Osteoblast (primary cell): ENCODE results near the gene EVPL. TPM values are rescaled to one million over a fixed set of nuclear protein-coding genes. Genes with fewer than 3 reads are reported as not detected.

Source experiments
- DNase-seq: peaks from one replicate; pipeline ENCODE4 v3.0.0; 2011; ENCODE audit warnings: low spot score, mixed read lengths; ENCODE audit not compliant: insufficient read length; ENCODE audit errors: missing footprints
- H2AFZ ChIP-seq: 2 replicates; pipeline ENCODE4 v1.6.0; 2011; ENCODE audit warnings: mild to moderate bottlenecking, low read length
- H3K27ac ChIP-seq: 2 replicates; pipeline ENCODE4 v1.5.1; 2011; ENCODE audit warnings: mild to moderate bottlenecking, low read depth, low read length, moderate library complexity
- H3K27me3 ChIP-seq: 2 replicates; pipeline ENCODE4 v1.6.0; 2012; ENCODE audit warnings: mild to moderate bottlenecking, control low read depth, inconsistent platforms, low read length, moderate library complexity; ENCODE audit not compliant: insufficient read depth
- H3K36me3 ChIP-seq: 2 replicates; pipeline ENCODE4 v1.5.1; 2011; ENCODE audit warnings: mild to moderate bottlenecking, low read length, control low read depth, moderate library complexity; ENCODE audit not compliant: insufficient read depth
- H3K4me1 ChIP-seq: 2 replicates; pipeline ENCODE4 v1.5.1; 2011; ENCODE audit warnings: mild to moderate bottlenecking, low read length, control low read depth, moderate library complexity; ENCODE audit not compliant: insufficient read depth
- H3K4me2 ChIP-seq: 2 replicates; pipeline ENCODE4 v1.6.0; 2011; ENCODE audit warnings: mild to moderate bottlenecking, low read length; ENCODE audit not compliant: insufficient read depth
- H3K4me3 ChIP-seq: fragments of 200-600 bp; sonication (generic); 3 replicates; pipeline ENCODE4 v1.5.1; 2012; ENCODE audit warnings: mild to moderate bottlenecking, low read length, inconsistent platforms; ENCODE audit not compliant: insufficient read depth
- H3K79me2 ChIP-seq: 2 replicates; pipeline ENCODE4 v1.6.0; 2012; ENCODE audit warnings: mild to moderate bottlenecking, low read length, control low read depth, inconsistent platforms; ENCODE audit not compliant: insufficient read depth
- H3K9me3 ChIP-seq: 2 replicates; pipeline ENCODE4 v1.5.1; 2011; ENCODE audit warnings: low read depth, low read length, control low read depth
- H4K20me1 ChIP-seq: 2 replicates; pipeline ENCODE4 v1.6.0; 2012; ENCODE audit warnings: mild to moderate bottlenecking, low read length, control low read depth; ENCODE audit not compliant: insufficient read depth
- CTCF ChIP-seq: IDR thresholded peaks from 2 replicates; pipeline ENCODE4 v1.5.1; 2011; ENCODE audit warnings: mild to moderate bottlenecking, low read depth, low read length, moderate library complexity; ENCODE audit errors: extremely low read depth
- total RNA-seq: library from RNA; depleted of rRNA; stranded (reverse); fragments of >200 nt; gene quantifications from 2 replicates; pipeline ENCODE4 v1.2.3, GENCODE V29; 2012

Gene EVPL
- total RNA-seq, 1 donor, result not detected

GRCh38 chr17:76017481-76018339 is 9.4 kb downstream of the EVPL start:
- Histone ChIP-seq H3K4me1 (no peaks in the 10 kb centered on the region), H3K27me3 (peaks cover 8% of the 10 kb centered on the region), H3K4me2 (no peak overlapping the region), H3K79me2 (no peaks in the 10 kb centered on the region), H3K27ac (no peak overlapping the region), H2AFZ (no peak overlapping the region), H4K20me1 (no peaks in the 10 kb centered on the region), H3K9me3 (no peaks in the 10 kb centered on the region), H3K4me3 (no peak overlapping the region), H3K36me3 (no peaks in the 10 kb centered on the region)
- DNase-seq, result peak; percentile 65
- no peak for TF ChIP-seq CTCF

- Histone ChIP-seq H3K4me1 (no peaks in the 10 kb centered on the region), H3K27me3 (peaks cover 2% of the 10 kb centered on the region), H3K79me2 (no peaks in the 10 kb centered on the region), H3K9me3 (no peaks in the 10 kb centered on the region), H4K20me1 (no peaks in the 10 kb centered on the region), H3K36me3 (no peaks in the 10 kb centered on the region), H3K27ac (no peak overlapping the region), H3K4me2 (no peak overlapping the region), H3K4me3 (no peak overlapping the region), H2AFZ (no peak overlapping the region)
- TF ChIP-seq CTCF, result no peak
- DNase-seq, result peak; percentile 74
These were observed 12.2 kb downstream of the EVPL start for GRCh38 chr17:76014925-76015261.

- H3K4me1 ChIP-seq, result no peaks in the 10 kb centered on the region
- no peak overlapping the region for H2AFZ ChIP-seq
- H3K36me3 ChIP-seq, result no peaks in the 10 kb centered on the region
- peak; percentile 99 for DNase-seq
- TF ChIP-seq CTCF, result peak; percentile 81
- no peak overlapping the region for H3K4me2 ChIP-seq
- H3K79me2 ChIP-seq, result no peaks in the 10 kb centered on the region
- H3K27ac ChIP-seq, result no peak overlapping the region
- no peaks in the 10 kb centered on the region for H3K9me3 ChIP-seq
- no peaks in the 10 kb centered on the region for H3K27me3 ChIP-seq
- no peak overlapping the region for H3K4me3 ChIP-seq
- H4K20me1 ChIP-seq, result no peaks in the 10 kb centered on the region
These were observed 12.8 kb downstream of the EVPL start for GRCh38 chr17:76014100-76014924.

GRCh38 chr17:76013377-76013932 is 13.7 kb downstream of the EVPL start:
- H3K9me3 ChIP-seq, result no peaks in the 10 kb centered on the region

More at GRCh38 chr17:76013377-76013932, 13.7 kb downstream of the EVPL start:
- no peak overlapping the region for H3K27ac ChIP-seq
- H4K20me1 ChIP-seq, result no peaks in the 10 kb centered on the region
- H3K36me3 ChIP-seq, result no peaks in the 10 kb centered on the region
- H3K79me2 ChIP-seq, result no peaks in the 10 kb centered on the region
- no peak overlapping the region for H3K4me3 ChIP-seq
- H3K4me2 ChIP-seq, result no peak overlapping the region
- H2AFZ ChIP-seq, result no peak overlapping the region
- peak; percentile 58 for DNase-seq
- TF ChIP-seq CTCF, result no peak
- no peaks in the 10 kb centered on the region for H3K4me1 ChIP-seq
- H3K27me3 ChIP-seq, result no peaks in the 10 kb centered on the region
